ENCODE measurements around the gene ZNF628. TPM values are rescaled to one million over a fixed set of nuclear protein-coding genes. Genes with fewer than 3 reads are reported as not detected.

ZNF628 gene
- total and polyA plus RNA-seq, 2 of the 4 experiments (the other 2 are of a cell fraction) = 0.18 to 1.9 TPM

DNA sequence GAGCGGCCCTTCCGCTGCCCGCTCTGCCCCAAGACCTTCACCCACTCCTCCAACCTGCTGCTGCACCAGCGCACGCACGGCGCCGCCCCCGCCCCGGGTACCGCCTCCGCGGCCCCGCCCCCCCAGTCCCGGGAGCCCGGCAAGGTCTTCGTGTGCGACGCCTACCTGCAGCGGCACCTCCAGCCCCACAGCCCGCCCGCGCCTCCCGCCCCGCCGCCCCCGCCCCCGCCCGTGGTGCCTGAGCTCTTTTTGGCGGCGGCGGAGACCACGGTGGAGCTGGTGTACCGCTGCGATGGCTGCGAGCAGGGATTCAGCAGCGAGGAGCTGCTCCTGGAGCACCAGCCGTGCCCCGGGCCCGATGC, 5.4 kb downstream of the ZNF628 start:
- no peak overlapping the region for H2BK20ac ChIP-seq (ENCODE audit: low read depth, low read length)
- no peak overlapping the region for H2AK5ac ChIP-seq (ENCODE audit: low read depth, low read length)
- ChIA-PET CTCF (no interaction called here), POLR2A (ENCODE audit: unreplicated experiment) (no interaction called here)
- BruUV-seq (replicated peaks) = no TSS peak
- in situ Hi-C loops (cut with MboI; ENCODE audit: low sequenced_read_pairs) (loop anchor here (25.0 kb wide), 1 partner anchor 1019 kb away; the partner anchor contains the start of genes CDC42EP5 and LENG9), intact Hi-C loops (cut with micrococcal nuclease) (no loop called here), dilution Hi-C loops (cut with HindIII; ENCODE audit: low sequenced_read_pairs, unreplicated experiment) (no loop called here)
- no peaks in the 10 kb centered on the region for H3K27me3 ChIP-seq (ENCODE audit: control insufficient read depth, insufficient read depth, low read length)
- H2BK120ac ChIP-seq (ENCODE audit: low read depth, low read length) = no peak overlapping the region
- ATAC-seq (ENCODE audit: low read depth) (no peak), DNase-seq (no peak)
- no peak overlapping the region for H3K4me3 ChIP-seq (ENCODE audit: insufficient read depth, low read depth, low read length)
- no peak overlapping the region for H3K23ac ChIP-seq (ENCODE audit: low read depth, low read length)
- no peak overlapping the region for H3K56ac ChIP-seq (ENCODE audit: extremely low read depth, insufficient read depth, low read length)
- no peak overlapping the region for H2BK15ac ChIP-seq (ENCODE audit: low read depth, low read length)
- peaks cover 14% of the 10 kb centered on the region for H3K9me1 ChIP-seq (ENCODE audit: insufficient read depth, low read length)
- H3K14ac ChIP-seq (replicated peaks; ENCODE audit: low read depth, low read length) = no peak overlapping the region
- no peak overlapping the region for H3K4me2 ChIP-seq (ENCODE audit: low read depth, low read length)
- no peak overlapping the region for H4K5ac ChIP-seq (ENCODE audit: low read depth, low read length)
- 69% methylated on average over 8 of the region's 40 CpGs; no CpG with 5 or more reads in 1 of the 2 experiments for WGBS, 2 experiments (ENCODE audit: extremely low coverage in 2 of 2, insufficient read length in 1 of 2)
- H2AFZ ChIP-seq (replicated peaks; ENCODE audit: low read length, poor library complexity) = no peak overlapping the region
- TF ChIP-seq RFX5 (IDR thresholded peaks at IDR 0.05; ENCODE audit: low read depth, low read length) = no peak
- TF ChIP-seq POLR2A (IDR thresholded peaks at IDR 0.05; ENCODE audit: low read depth, low read length) = no peak
- TF ChIP-seq, protein P1, sequence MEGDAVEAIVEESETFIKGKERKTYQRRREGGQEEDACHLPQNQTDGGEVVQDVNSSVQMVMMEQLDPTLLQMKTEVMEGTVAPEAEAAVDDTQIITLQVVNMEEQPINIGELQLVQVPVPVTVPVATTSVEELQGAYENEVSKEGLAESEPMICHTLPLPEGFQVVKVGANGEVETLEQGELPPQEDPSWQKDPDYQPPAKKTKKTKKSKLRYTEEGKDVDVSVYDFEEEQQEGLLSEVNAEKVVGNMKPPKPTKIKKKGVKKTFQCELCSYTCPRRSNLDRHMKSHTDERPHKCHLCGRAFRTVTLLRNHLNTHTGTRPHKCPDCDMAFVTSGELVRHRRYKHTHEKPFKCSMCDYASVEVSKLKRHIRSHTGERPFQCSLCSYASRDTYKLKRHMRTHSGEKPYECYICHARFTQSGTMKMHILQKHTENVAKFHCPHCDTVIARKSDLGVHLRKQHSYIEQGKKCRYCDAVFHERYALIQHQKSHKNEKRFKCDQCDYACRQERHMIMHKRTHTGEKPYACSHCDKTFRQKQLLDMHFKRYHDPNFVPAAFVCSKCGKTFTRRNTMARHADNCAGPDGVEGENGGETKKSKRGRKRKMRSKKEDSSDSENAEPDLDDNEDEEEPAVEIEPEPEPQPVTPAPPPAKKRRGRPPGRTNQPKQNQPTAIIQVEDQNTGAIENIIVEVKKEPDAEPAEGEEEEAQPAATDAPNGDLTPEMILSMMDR (conservative IDR thresholded peaks at IDR 0.05; ENCODE audit: low read depth, low read length) = no peak
- TF ChIP-seq CHD1 (IDR thresholded peaks at IDR 0.05; ENCODE audit: low read depth, low read length) = no peak
- TF ChIP-seq RAD21 (IDR thresholded peaks at IDR 0.05; ENCODE audit: low read length) = no peak
- no peak overlapping the region for H3K18ac ChIP-seq (ENCODE audit: low read depth, low read length)
- no peaks in the 10 kb centered on the region for H3K9me3 ChIP-seq (ENCODE audit: control insufficient read depth, insufficient read depth, low read length)
- no peak overlapping the region for H4K8ac ChIP-seq (ENCODE audit: low read depth in 2 of 2, low read length in 2 of 2)
- H4K91ac ChIP-seq (ENCODE audit: insufficient read depth, low read depth, low read length) = no peak overlapping the region
- H2BK5ac ChIP-seq (ENCODE audit: low read depth, low read length, poor library complexity, severe bottlenecking) = no peak overlapping the region
- H3K4ac ChIP-seq (ENCODE audit: low read depth, low read length) = no peak overlapping the region
- H3K9ac ChIP-seq (ENCODE audit: low read depth, low read length) = no peak overlapping the region
- no peaks in the 10 kb centered on the region; the same call in 1 of the 2 replicates for H4K20me1 ChIP-seq (ENCODE audit: insufficient read depth, low read length)
- peaks cover 17% of the 10 kb centered on the region for H3K4me1 ChIP-seq (ENCODE audit: control insufficient read depth, insufficient read depth, low read length)
- peaks cover 12% of the 10 kb centered on the region; the same call in 1 of the 2 replicates for H3K36me3 ChIP-seq (ENCODE audit: control insufficient read depth, insufficient read depth, low read length)
- H3K27ac ChIP-seq (ENCODE audit: insufficient read depth, low read length) = no peak overlapping the region
- no peak overlapping the region for H2AK9ac ChIP-seq (replicated peaks; ENCODE audit: low read depth, low read length, poor library complexity)
- H3K79me1 ChIP-seq (ENCODE audit: low read depth in 1 of 2, low read length in 2 of 2) = peaks cover 19 to 59% of the 10 kb centered on the region in 2 experiments
